Measurements from ENCODE around the gene TACSTD2. TPM values are rescaled to one million over a fixed set of nuclear protein-coding genes. Genes with fewer than 3 reads are reported as not detected.

The TACSTD2 gene
- polyA plus RNA-seq, 1 donor from 2014 or later = not detected

- no peaks in the 10 kb centered on the region for H4K20me1 ChIP-seq (ENCODE audit: insufficient read depth)
- H3K27me3 ChIP-seq (ENCODE audit: insufficient read depth, low read depth, low read length) = peaks cover 24% of the 10 kb centered on the region
- TF ChIP-seq EP300 (conservative IDR thresholded peaks at IDR 0.05; ENCODE audit: poor library complexity, severe bottlenecking) (no peak), POLR2AphosphoS5 (IDR thresholded peaks at IDR 0.05) (no peak), CTCF (IDR thresholded peaks at IDR 0.05; ENCODE audit: poor library complexity, severe bottlenecking) (no peak), REST (IDR thresholded peaks at IDR 0.05; ENCODE audit: borderline replicate concordance) (no peak), SMC3 (conservative IDR thresholded peaks at IDR 0.05; ENCODE audit: poor library complexity) (no peak), RAD21 (conservative IDR thresholded peaks at IDR 0.05) (no peak)
- no peaks in the 10 kb centered on the region for H3K79me2 ChIP-seq (replicated peaks; ENCODE audit: insufficient read depth, low read length)
- H3K4me2 ChIP-seq (ENCODE audit: low read length) = no peak overlapping the region
- no peaks in the 10 kb centered on the region for H3K9me3 ChIP-seq (ENCODE audit: low read length)
- no peaks in the 10 kb centered on the region for H3F3A ChIP-seq (ENCODE audit: insufficient read depth, low read length, poor library complexity, severe bottlenecking)
- no peak overlapping the region for H3K4me3 ChIP-seq (ENCODE audit: low read length)
- H3K27ac ChIP-seq (ENCODE audit: low read length) = no peak overlapping the region
- no peak overlapping the region for H3K9ac ChIP-seq (ENCODE audit: low read length)
- no peaks in the 10 kb centered on the region for H3K36me3 ChIP-seq (ENCODE audit: insufficient read depth, low read length)
- H3K9me2 ChIP-seq (ENCODE audit: insufficient read depth, low read length) = no peaks in the 10 kb centered on the region
- H2AFZ ChIP-seq (ENCODE audit: low read depth, low read length) = no peak overlapping the region
These were observed 3.1 kb upstream of the TACSTD2 start for GRCh38 chr1:58580186-58580585.

- Histone ChIP-seq H3K27ac (ENCODE audit: low read length) (no peak overlapping the region), H3K4me3 (ENCODE audit: low read length) (no peak overlapping the region), H3K9ac (ENCODE audit: low read length) (no peak overlapping the region)
These were observed 590 bp upstream of the TACSTD2 start for GRCh38 chr1:58577654-58578030.

GRCh38 chr1:58576325-58576726 lies 726 bp downstream of the TACSTD2 start:
- H3K9me2 ChIP-seq (ENCODE audit: insufficient read depth, low read length) = no peaks in the 10 kb centered on the region
- H3K4me3 ChIP-seq (ENCODE audit: low read length) = no peak overlapping the region
- no peaks in the 10 kb centered on the region for H3K9me3 ChIP-seq (ENCODE audit: low read length)
- no peak for TF ChIP-seq EZH2 (IDR thresholded peaks at IDR 0.05; ENCODE audit: borderline replicate concordance, insufficient read depth, low read length, poor library complexity, severe bottlenecking)
- no peak for TF ChIP-seq MXI1 (conservative IDR thresholded peaks at IDR 0.05; ENCODE audit: poor library complexity, severe bottlenecking)
- no peak for TF ChIP-seq POLR2AphosphoS5 (IDR thresholded peaks at IDR 0.05)
- TF ChIP-seq EP300 (conservative IDR thresholded peaks at IDR 0.05; ENCODE audit: poor library complexity, severe bottlenecking) = no peak
- no peak for TF ChIP-seq SMC3 (conservative IDR thresholded peaks at IDR 0.05; ENCODE audit: poor library complexity)
- TF ChIP-seq CTCF (IDR thresholded peaks at IDR 0.05; ENCODE audit: poor library complexity, severe bottlenecking) = no peak
- no peak for TF ChIP-seq REST (IDR thresholded peaks at IDR 0.05; ENCODE audit: borderline replicate concordance)
- no peak for TF ChIP-seq TAF1 (IDR thresholded peaks at IDR 0.05; ENCODE audit: low read depth)
- no peaks in the 10 kb centered on the region for H3K36me3 ChIP-seq (ENCODE audit: insufficient read depth, low read length)
- no peaks in the 10 kb centered on the region for H4K20me1 ChIP-seq (ENCODE audit: insufficient read depth)
- H2AFZ ChIP-seq (ENCODE audit: low read depth, low read length) = no peak overlapping the region
- H3K4me2 ChIP-seq (ENCODE audit: low read length) = no peak overlapping the region
- no peak overlapping the region for H3K9ac ChIP-seq (ENCODE audit: low read length)
- H3F3A ChIP-seq (ENCODE audit: insufficient read depth, low read length, poor library complexity, severe bottlenecking) = no peaks in the 10 kb centered on the region
- peaks cover 24% of the 10 kb centered on the region for H3K27me3 ChIP-seq (ENCODE audit: insufficient read depth, low read depth, low read length)
- no peak overlapping the region for H3K27ac ChIP-seq (ENCODE audit: low read length)
- H3K79me2 ChIP-seq (replicated peaks; ENCODE audit: insufficient read depth, low read length) = no peaks in the 10 kb centered on the region

More at GRCh38 chr1:58577654-58578030, 590 bp upstream of the TACSTD2 start:
- Histone ChIP-seq H4K20me1 (ENCODE audit: insufficient read depth) (no peaks in the 10 kb centered on the region), H3K27me3 (ENCODE audit: insufficient read depth, low read depth, low read length) (peaks cover 24% of the 10 kb centered on the region), H3K36me3 (ENCODE audit: insufficient read depth, low read length) (no peaks in the 10 kb centered on the region), H3K4me2 (ENCODE audit: low read length) (no peak overlapping the region), H2AFZ (ENCODE audit: low read depth, low read length) (no peak overlapping the region), H3K9me3 (ENCODE audit: low read length) (no peaks in the 10 kb centered on the region), H3K79me2 (replicated peaks; ENCODE audit: insufficient read depth, low read length) (no peaks in the 10 kb centered on the region), H3F3A (ENCODE audit: insufficient read depth, low read length, poor library complexity, severe bottlenecking) (no peaks in the 10 kb centered on the region), H3K9me2 (ENCODE audit: insufficient read depth, low read length) (no peaks in the 10 kb centered on the region)
- peak; percentile 23 for TF ChIP-seq EZH2 (IDR thresholded peaks at IDR 0.05; ENCODE audit: borderline replicate concordance, insufficient read depth, low read length, poor library complexity, severe bottlenecking)
- TF ChIP-seq RAD21 (conservative IDR thresholded peaks at IDR 0.05) = no peak
